HepG2 (cell line): ENCODE data around the gene UNC5CL. TPM values are rescaled to one million over a fixed set of nuclear protein-coding genes. Genes with fewer than 3 reads are reported as not detected.

Experiments used
- CHD2 ChIP-seq: IDR thresholded peaks from 2 replicates; pipeline ENCODE4 v1.6.1; 2011; ENCODE audit warnings: low read depth, low read length, improper control_type of control experiment
- CREM ChIP-seq, 2 experiments: sonication (generic) in 1 of 2; formaldehyde crosslinking in 1 of 2; IDR thresholded peaks; 2 replicates each; pipeline versions ENCODE4 v1.4.0 to v1.6.1; 2016 to 2020; ENCODE audit warnings: antibody characterized with exemption in 1 of 2, mild to moderate bottlenecking in 1 of 2, missing genetic modification reagents in 1 of 2
- FOXJ3 ChIP-seq: sonication (generic); formaldehyde crosslinking; IDR thresholded peaks from 2 replicates; pipeline ENCODE4 v1.4.0; 2020; ENCODE audit warnings: missing genetic modification reagents, mild to moderate bottlenecking, borderline replicate concordance
- GTF2F1 ChIP-seq: fragments of 150-350 bp; IDR thresholded peaks from 2 replicates; pipeline ENCODE4 v1.6.1; 2014; ENCODE audit warnings: low read length
- KLF15 ChIP-seq: sonication (generic); formaldehyde crosslinking; IDR thresholded peaks from 2 replicates; pipeline ENCODE4 v1.8.1; 2023; ENCODE audit warnings: borderline replicate concordance, mild to moderate bottlenecking, inconsistent platforms, missing genetic modification reagents, mixed read lengths
- NCOA5 ChIP-seq: sonication (generic); formaldehyde crosslinking; IDR thresholded peaks from 2 replicates; pipeline ENCODE4 v1.4.0; 2020; ENCODE audit warnings: missing genetic modification reagents
- RXRB ChIP-seq: IDR thresholded peaks from 2 replicates; pipeline ENCODE4 v1.6.1; 2016; ENCODE audit warnings: borderline replicate concordance, missing genetic modification reagents, missing compliant biosample characterization
- SALL1 ChIP-seq: sonication (generic); formaldehyde crosslinking; IDR thresholded peaks from 2 replicates; pipeline ENCODE4 v1.8.0; 2022; ENCODE audit warnings: mild to moderate bottlenecking, missing genetic modification reagents
- SIN3A ChIP-seq: IDR thresholded peaks from 2 replicates; pipeline ENCODE4 v1.6.1; 2011; ENCODE audit warnings: low read depth, mild to moderate bottlenecking, control low read depth, low read length, borderline replicate concordance
- SIX4 ChIP-seq: sonication (generic); formaldehyde crosslinking; IDR thresholded peaks from 2 replicates; pipeline ENCODE4 v1.4.0; 2020; ENCODE audit warnings: missing genetic modification reagents
- SNAPC2 ChIP-seq: sonication (generic); formaldehyde crosslinking; IDR thresholded peaks from 2 replicates; pipeline ENCODE4 v1.8.1; 2022; ENCODE audit warnings: mild to moderate bottlenecking, missing genetic modification reagents
- SRSF1 ChIP-seq: fragments of 200-400 bp; formaldehyde crosslinking; optimal IDR thresholded peaks from 2 replicates; pipeline ENCODE3; 2017; ENCODE audit warnings: mild to moderate bottlenecking, low read depth, low read length, moderate library complexity
- TOPORS ChIP-seq: sonication (generic); formaldehyde crosslinking; IDR thresholded peaks from 2 replicates; pipeline ENCODE4 v1.8.0; 2023; ENCODE audit warnings: mild to moderate bottlenecking, missing genetic modification reagents
- ZBTB20 ChIP-seq: sonication (generic); formaldehyde crosslinking; IDR thresholded peaks from 2 replicates; pipeline ENCODE4 v1.8.1; 2023; ENCODE audit warnings: missing genetic modification reagents, low read depth, mild to moderate bottlenecking, borderline replicate concordance
- ZIK1 ChIP-seq: sonication (generic); formaldehyde crosslinking; IDR thresholded peaks from 2 replicates; pipeline ENCODE4 v1.5.0; 2020; ENCODE audit warnings: mild to moderate bottlenecking, low read depth, missing genetic modification reagents, borderline replicate concordance
- ZNF260 ChIP-seq: sonication (generic); formaldehyde crosslinking; IDR thresholded peaks from 2 replicates; pipeline ENCODE4 v1.4.0; 2020; ENCODE audit warnings: missing genetic modification reagents, low read depth, mild to moderate bottlenecking, borderline replicate concordance
- ZNF460 ChIP-seq: sonication (generic); formaldehyde crosslinking; IDR thresholded peaks from 2 replicates; pipeline ENCODE4 v1.5.1; 2020; ENCODE audit warnings: missing genetic modification reagents, mild to moderate bottlenecking, borderline replicate concordance
- ZNF570 ChIP-seq: sonication (generic); formaldehyde crosslinking; IDR thresholded peaks from 2 replicates; pipeline ENCODE4 v1.4.0; 2020; ENCODE audit warnings: mild to moderate bottlenecking, missing genetic modification reagents, borderline replicate concordance
- ZNF629 ChIP-seq: sonication (generic); formaldehyde crosslinking; conservative IDR thresholded peaks from 2 replicates; pipeline ENCODE4 v1.5.0; 2020; ENCODE audit warnings: missing genetic modification reagents
- ZSCAN9 ChIP-seq: IDR thresholded peaks from 2 replicates; pipeline ENCODE4 v1.6.1; 2016; ENCODE audit warnings: borderline replicate concordance
- polyA plus RNA-seq, 8 experiments: library from polyadenylated mRNA; depleted of rRNA in 3 of 8; stranded (reverse) in 7 of 8; unstranded in 1 of 8; fragments of >200 nt; fragmentation: Illumina TruSeq in 4 of 8; extraction: Trizol in 4 of 8; gene quantifications; 2 replicates each; pipeline versions ENCODE4 v1.2.1 to v1.2.3, GENCODE V29; 2011 to 2016; ENCODE audit warnings: low read depth in 4 of 8, missing spikeins in 1 of 8, mixed read lengths in 1 of 8; ENCODE audit not compliant: insufficient read depth in 1 of 8
- total RNA-seq, 5 experiments: library from RNA; depleted of rRNA; stranded (reverse); fragments of >200 nt; fragmentation: Illumina TruSeq; extraction: Trizol; gene quantifications; 2 replicates each; pipeline ENCODE4 v1.2.3, GENCODE V29; 2016; ENCODE audit warnings: low read depth in 1 of 5
- TF ChIP-seq, protein P1 (sequence below): sonication (generic); formaldehyde crosslinking; IDR thresholded peaks from one replicate; pipeline ENCODE4 v1.5.1; 2020; ENCODE audit warnings: mild to moderate bottlenecking, missing genetic modification reagents; ENCODE audit errors: not compliant biosample characterization

UNC5CL gene
- total and polyA plus RNA-seq, 2 of the 13 experiments (the other 11 are each of a cell fraction or from before 2014, with no cell fraction given), result 2.4 to 2.5 TPM

DNA sequence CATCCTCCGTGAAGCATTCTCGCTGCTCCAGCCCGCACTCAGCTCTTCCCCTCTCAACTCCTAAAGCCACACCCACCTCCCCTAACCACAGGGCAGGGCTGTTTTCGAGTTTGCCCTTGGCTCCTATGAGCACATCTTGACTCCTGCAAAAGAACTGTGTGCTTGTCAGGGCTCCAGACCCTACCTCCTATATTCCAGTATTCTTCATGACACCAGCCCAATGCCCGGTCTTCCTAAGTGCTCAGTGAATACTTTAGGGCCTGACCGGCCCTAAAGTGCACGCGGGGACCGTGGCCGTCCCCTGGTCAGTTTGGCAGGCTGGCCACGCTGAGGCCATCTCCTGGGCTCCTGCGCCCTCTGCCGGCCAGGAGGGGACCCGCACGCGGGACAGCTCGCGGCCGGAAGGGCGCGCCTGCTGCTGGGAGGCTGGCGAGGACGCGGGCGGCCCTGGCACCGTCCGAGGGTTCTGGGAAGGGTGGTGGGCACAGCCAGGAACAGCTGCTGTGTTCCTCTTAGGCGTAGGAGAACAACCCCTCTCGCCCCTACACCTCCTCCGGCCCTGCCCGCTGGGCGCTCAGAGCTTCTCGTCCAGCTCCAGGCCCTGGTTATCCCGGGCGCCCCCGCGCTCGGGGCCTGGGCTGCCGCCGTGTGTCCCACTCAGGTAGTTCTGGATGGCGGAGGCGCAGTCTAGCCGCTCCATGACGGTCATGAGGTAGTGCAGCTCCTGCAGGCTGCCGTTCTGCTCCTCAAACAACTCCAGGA, 11.0 kb downstream of the UNC5CL start (continued):
- TF ChIP-seq KLF15 (CRISPR knock-in tag) (no peak), CREM (IDR thresholded peaks at IDR 0.05) (no peak), CREM (CRISPR knock-in tag; IDR thresholded peaks at IDR 0.05) (no peak), ZNF260 (CRISPR knock-in tag) (no peak), ZBTB20 (CRISPR knock-in tag) (peak; percentile 87), FOXJ3 (CRISPR knock-in tag) (no peak), ZNF629 (no peak), ZNF570 (CRISPR knock-in tag) (no peak), ZNF460 (CRISPR knock-in tag) (no peak), RXRB (CRISPR knock-in tag) (peak; percentile 55), GTF2F1 (no peak), SIN3A (no peak), ZIK1 (0 out of 2 replicates have a peak, but pooled peaks have one; percentile 27), NCOA5 (CRISPR knock-in tag) (no peak), CHD2 (no peak), ZSCAN9 (CRISPR knock-in tag) (no peak), TOPORS (0 out of 2 replicates have a peak, but pooled peaks have one; percentile 72), SRSF1 (no peak), SNAPC2 (CRISPR knock-in tag) (no peak), SALL1 (CRISPR knock-in tag) (peak; percentile 88), SIX4 (CRISPR knock-in tag) (no peak)
- TF ChIP-seq, protein P1, sequence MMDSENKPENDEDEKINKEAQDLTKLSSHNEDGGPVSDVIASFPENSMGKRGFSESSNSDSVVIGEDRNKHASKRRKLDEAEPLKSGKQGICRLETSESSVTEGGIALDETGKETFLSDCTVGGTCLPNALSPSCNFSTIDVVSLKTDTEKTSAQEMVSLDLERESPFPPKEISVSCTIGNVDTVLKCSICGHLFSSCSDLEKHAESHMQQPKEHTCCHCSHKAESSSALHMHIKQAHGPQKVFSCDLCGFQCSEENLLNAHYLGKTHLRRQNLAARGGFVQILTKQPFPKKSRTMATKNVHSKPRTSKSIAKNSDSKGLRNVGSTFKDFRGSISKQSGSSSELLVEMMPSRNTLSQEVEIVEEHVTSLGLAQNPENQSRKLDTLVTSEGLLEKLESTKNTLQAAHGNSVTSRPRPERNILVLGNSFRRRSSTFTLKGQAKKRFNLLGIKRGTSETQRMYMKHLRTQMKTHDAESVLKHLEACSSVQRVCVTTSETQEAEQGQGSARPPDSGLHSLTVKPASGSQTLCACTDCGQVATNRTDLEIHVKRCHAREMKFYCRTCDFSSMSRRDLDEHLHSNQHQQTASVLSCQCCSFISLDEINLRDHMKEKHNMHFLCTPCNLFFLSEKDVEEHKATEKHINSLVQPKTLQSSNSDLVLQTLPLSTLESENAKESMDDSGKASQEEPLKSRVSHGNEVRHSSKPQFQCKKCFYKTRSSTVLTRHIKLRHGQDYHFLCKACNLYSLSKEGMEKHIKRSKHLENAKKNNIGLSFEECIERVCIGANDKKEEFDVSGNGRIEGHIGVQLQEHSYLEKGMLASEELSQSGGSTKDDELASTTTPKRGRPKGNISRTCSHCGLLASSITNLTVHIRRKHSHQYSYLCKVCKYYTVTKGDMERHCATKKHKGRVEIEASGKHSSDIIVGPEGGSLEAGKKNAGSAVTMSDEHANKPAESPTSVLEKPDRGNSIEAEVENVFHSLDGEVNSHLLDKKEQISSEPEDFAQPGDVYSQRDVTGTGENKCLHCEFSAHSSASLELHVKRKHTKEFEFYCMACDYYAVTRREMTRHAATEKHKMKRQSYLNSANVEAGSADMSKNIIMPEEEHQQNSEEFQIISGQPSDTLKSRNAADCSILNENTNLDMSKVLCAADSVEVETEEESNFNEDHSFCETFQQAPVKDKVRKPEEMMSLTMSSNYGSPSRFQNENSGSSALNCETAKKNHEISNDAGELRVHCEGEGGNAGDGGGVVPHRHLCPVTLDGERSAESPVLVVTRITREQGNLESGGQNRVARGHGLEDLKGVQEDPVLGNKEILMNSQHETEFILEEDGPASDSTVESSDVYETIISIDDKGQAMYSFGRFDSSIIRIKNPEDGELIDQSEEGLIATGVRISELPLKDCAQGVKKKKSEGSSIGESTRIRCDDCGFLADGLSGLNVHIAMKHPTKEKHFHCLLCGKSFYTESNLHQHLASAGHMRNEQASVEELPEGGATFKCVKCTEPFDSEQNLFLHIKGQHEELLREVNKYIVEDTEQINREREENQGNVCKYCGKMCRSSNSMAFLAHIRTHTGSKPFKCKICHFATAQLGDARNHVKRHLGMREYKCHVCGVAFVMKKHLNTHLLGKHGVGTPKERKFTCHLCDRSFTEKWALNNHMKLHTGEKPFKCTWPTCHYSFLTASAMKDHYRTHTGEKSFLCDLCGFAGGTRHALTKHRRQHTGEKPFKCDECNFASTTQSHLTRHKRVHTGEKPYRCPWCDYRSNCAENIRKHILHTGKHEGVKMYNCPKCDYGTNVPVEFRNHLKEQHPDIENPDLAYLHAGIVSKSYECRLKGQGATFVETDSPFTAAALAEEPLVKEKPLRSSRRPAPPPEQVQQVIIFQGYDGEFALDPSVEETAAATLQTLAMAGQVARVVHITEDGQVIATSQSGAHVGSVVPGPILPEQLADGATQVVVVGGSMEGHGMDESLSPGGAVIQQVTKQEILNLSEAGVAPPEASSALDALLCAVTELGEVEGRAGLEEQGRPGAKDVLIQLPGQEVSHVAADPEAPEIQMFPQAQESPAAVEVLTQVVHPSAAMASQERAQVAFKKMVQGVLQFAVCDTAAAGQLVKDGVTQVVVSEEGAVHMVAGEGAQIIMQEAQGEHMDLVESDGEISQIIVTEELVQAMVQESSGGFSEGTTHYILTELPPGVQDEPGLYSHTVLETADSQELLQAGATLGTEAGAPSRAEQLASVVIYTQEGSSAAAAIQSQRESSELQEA, result peak; percentile 23
